Measurements from ENCODE around the gene IZUMO4.

DNA sequence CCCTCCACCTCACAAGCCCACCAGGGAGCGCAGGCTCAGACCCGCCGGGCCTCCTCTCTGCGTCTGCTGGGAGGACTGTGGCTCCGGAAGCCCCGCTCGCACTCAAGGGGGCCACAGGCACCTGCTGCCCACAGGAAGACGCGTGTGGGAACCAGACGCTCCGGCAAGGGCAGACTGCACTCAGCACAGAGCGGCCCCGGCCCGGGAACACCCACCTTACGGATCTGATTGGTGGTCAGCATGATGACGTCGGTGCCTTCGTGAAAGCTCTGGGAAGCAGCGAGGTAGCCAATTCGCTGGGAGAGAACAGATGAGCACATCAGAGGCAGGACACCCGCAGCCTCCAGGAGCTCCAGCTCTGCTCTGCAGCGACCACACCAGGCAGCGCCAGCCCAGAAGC is 40.1 kb downstream of the IZUMO4 start:
- TF ChIP-seq POLR2A (IDR thresholded peaks at IDR 0.05), result no peak
- TF ChIP-seq, protein P1, sequence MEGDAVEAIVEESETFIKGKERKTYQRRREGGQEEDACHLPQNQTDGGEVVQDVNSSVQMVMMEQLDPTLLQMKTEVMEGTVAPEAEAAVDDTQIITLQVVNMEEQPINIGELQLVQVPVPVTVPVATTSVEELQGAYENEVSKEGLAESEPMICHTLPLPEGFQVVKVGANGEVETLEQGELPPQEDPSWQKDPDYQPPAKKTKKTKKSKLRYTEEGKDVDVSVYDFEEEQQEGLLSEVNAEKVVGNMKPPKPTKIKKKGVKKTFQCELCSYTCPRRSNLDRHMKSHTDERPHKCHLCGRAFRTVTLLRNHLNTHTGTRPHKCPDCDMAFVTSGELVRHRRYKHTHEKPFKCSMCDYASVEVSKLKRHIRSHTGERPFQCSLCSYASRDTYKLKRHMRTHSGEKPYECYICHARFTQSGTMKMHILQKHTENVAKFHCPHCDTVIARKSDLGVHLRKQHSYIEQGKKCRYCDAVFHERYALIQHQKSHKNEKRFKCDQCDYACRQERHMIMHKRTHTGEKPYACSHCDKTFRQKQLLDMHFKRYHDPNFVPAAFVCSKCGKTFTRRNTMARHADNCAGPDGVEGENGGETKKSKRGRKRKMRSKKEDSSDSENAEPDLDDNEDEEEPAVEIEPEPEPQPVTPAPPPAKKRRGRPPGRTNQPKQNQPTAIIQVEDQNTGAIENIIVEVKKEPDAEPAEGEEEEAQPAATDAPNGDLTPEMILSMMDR (IDR thresholded peaks at IDR 0.05), result no peak
